ENCODE data around the gene FAM110D.

The FAM110D gene

DNA sequence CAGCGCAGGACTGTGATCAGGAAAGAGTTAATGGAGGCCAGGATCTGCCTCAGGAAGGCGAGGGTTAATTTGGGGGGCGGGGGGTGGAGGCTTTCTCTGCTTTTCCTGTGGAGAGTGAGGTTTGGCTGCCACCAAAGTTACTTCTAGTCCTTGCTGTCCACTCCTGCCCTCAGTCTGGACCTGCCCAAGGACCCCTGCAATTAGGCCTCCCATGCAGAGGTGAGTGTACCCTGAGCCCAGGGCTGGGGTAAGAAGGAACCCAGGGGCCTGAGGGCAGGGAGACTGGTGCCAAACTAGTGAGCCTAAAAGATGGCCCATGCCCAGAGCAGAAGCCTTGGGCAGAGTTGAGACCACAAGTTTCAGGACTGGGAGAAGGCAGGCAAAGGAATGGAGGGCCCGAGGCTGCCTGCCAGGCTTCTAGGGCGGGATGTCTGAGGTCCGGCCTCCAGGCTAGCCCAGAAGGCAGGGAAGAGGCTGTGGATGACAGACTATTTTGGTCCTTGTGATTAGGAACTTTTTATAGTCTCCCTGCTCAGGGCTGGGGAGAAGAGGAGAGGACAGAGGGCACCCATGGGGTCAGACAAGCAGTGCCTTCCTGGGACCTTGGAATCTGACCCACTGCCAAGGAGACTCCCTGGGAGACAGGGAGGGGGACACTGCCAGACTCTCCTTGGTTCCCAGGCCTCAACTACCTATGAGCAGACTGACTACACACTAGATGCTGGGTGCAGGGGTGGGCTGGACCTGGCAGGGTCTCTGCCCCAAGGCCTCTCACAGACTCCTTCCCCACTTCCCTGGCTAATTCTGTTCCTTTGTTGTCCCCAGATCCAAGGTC is at the start of gene FAM110D:
Gene FAM110D, plus strand, starts transcription at position 172 of the 835 bp plus-strand sequence. CDS start 2,213 bp downstream, outside the sequence.
- Mint-ChIP-seq H3K36me3 (no peaks in the 10 kb centered on the region), H3K9me3 (ENCODE audit: low read depth) (no peaks in the 10 kb centered on the region), H3K27ac (no peak within 1 kb of the TSS), H3K27me3 (peaks cover 10% of the 10 kb centered on the region), H3K4me1 (ENCODE audit: low read depth) (peaks cover 11% of the 10 kb centered on the region), H3K4me3 (no peak within 1 kb of the TSS)

DNA sequence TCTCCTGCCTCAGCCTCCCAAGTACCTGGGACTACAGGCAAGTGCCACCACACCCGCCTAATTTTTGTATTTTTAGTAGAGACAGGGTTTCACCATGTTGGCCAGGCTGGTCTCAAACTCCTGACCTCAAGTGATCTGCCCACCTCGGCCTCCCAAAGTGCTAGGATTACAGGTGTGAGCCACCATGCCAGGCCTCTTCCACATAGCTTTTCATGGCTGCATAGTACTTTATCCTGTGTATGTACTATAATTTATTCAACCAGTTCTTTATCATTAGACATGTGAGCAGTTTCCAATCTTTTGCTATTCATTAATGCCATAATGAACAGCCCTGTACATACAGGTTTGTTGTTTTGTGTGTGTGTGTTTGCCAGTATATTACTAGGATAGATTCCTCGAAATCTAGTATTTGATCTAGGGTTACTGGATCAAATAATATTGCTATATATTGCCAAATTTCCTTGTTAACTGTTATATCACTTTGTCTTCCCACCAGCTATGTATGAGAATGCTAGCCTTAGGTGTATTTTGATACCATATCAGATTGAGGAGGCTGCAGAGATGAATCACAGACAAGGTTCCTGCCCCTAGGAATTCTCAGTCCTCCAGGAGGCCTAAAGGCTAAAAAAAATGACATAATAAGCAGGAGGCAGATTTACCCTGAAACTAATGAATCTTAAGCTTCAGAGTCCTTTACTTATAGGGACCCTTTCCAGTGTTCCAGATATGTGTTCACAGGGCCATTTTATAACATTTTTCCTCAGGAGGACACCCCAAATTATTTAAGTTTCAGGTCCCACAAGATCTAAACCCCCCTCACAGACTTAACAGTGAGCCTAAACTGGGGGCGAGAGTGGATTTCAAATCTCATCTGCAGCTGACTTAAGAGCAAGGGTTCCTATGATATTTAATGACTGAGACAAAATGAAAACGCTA is 49.4 kb upstream of the FAM110D start:
- Mint-ChIP-seq H3K9me3 (ENCODE audit: low read depth) (no peaks in the 10 kb centered on the region), H3K36me3 (no peaks in the 10 kb centered on the region), H3K4me1 (ENCODE audit: low read depth) (peaks cover 28% of the 10 kb centered on the region), H3K27ac (no peak overlapping the region), H3K4me3 (peak overlapping the region; percentile 90), H3K27me3 (no peaks in the 10 kb centered on the region)

DNA sequence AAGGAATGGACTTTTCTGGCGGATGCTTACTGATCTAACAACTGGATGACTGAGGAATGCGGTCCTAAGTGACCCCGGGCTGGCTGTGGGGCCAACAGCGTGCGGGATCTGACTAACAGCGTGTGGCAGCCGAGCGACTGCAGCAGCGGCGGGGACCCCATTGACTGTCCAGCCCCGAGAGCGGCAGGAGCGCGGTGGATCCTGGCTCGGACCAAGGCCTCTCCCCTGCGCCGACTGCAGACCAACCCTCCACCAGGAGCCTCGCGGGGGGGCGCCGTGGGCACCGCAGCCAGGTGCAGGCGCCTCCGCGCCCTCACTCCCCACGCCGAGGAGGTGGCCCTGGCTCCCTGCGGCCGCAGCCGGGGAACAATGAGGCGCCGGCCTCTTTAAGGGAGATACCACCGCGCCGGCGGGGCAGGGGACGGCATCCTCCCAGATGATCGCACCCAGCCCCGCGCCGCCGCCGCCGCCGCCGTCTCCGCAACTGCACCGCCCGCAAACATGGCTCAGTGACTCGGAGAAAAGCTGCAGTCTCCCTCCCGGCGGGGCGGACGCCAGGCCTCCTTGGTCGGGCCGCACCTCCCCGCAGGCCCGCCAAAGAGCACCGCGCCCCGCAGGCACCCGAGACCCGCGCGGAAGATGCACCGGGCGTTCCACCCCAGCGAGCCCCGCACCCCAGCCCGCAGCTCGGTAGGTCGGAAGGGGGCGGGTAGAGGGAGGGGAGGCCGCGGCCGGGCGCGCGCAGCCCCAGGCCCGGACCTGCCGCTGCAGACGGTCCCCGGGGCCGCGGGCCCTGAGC is 47.9 kb upstream of the FAM110D start:
- Mint-ChIP-seq H3K9me3 (ENCODE audit: low read depth) (no peaks in the 10 kb centered on the region), H3K36me3 (no peaks in the 10 kb centered on the region), H3K4me3 (peak overlapping the region; percentile 90)

DNA sequence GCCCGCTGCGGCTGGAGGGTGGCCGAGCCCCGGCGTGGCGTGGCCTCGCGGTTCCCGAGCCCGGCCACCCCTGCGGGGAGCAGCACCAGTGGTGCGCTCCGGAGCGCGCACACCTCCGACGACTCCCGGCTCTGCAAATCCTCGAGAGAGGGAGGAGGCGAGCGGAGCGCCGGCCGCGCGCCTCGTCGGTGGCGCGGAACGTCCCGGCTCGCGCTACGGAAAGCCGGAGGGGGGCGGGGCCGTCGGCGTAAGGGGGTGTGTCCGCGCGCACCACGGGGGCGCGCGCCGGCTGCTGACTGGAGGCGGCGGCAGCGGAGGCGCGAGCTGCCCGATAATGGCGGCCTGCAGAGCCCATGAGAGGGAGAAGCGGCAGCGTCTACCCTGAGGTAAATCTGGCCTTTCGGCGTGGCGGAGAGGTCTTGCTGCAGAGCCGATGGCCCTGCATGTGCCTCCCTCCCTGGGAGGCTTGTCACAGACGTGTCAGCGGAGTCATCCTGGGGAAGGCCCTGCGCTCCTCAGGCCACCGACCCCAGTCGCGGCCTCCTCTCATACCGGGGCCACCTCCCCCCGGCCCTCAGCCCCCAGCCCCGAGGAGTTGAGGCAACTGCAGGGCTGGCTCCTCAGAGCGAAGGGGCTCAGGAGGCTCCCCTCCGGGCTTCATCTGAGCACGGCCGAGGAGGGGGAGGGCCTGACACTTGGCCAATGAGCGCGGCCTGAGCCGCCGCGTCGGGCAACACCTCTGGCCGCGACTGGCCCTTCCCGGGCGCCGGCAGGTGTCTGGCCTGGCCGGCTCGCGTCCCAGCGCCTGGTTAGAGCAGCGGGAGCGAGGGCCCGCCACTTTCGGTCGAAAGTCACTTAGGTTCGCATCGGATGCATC is 47.1 kb upstream of the FAM110D start, which contains the start of gene PDIK1L:
Gene PDIK1L, plus strand, starts transcription at position 295 of the 877 bp plus-strand sequence. CDS start 2,485 bp downstream, outside the sequence.
- Mint-ChIP-seq H3K9me3 (ENCODE audit: low read depth) (no peaks in the 10 kb centered on the region), H3K27ac (peak within 1 kb of the TSS; percentile 90), H3K4me1 (ENCODE audit: low read depth) (peaks cover 28% of the 10 kb centered on the region), H3K4me3 (peak within 1 kb of the TSS; percentile 94), H3K27me3 (no peaks in the 10 kb centered on the region), H3K36me3 (no peaks in the 10 kb centered on the region)

More for the DNA sequence above, 47.9 kb upstream of the FAM110D start:
- Mint-ChIP-seq H3K4me1 (ENCODE audit: low read depth) (peaks cover 28% of the 10 kb centered on the region), H3K27ac (peak overlapping the region; percentile 74), H3K27me3 (no peaks in the 10 kb centered on the region)

DNA sequence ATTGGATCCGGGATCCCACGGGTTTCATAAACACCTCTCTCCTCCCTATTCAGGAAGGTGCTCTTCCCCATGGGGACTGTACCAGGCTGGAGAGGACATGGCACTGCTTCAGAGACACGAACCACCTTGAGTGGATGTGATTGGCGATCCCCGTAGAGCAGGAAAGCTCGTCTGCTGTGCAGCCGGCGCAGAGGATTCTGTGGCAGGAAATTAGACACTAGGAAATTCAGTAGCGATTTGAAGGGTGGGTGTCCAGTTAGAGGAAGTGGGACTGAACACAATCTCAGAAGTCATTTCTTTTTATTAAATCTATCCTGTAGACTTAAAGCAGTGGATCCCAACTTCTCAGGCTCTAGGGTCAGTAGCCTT is 46.5 kb upstream of the FAM110D start:
- H3K4me3 Mint-ChIP-seq, result peak overlapping the region; percentile 94
- H3K27me3 Mint-ChIP-seq, result no peaks in the 10 kb centered on the region
- no peaks in the 10 kb centered on the region for H3K36me3 Mint-ChIP-seq
- H3K4me1 Mint-ChIP-seq (ENCODE audit: low read depth), result peaks cover 30% of the 10 kb centered on the region
- peak overlapping the region; percentile 85 for H3K27ac Mint-ChIP-seq
- no peaks in the 10 kb centered on the region for H3K9me3 Mint-ChIP-seq (ENCODE audit: low read depth)

DNA sequence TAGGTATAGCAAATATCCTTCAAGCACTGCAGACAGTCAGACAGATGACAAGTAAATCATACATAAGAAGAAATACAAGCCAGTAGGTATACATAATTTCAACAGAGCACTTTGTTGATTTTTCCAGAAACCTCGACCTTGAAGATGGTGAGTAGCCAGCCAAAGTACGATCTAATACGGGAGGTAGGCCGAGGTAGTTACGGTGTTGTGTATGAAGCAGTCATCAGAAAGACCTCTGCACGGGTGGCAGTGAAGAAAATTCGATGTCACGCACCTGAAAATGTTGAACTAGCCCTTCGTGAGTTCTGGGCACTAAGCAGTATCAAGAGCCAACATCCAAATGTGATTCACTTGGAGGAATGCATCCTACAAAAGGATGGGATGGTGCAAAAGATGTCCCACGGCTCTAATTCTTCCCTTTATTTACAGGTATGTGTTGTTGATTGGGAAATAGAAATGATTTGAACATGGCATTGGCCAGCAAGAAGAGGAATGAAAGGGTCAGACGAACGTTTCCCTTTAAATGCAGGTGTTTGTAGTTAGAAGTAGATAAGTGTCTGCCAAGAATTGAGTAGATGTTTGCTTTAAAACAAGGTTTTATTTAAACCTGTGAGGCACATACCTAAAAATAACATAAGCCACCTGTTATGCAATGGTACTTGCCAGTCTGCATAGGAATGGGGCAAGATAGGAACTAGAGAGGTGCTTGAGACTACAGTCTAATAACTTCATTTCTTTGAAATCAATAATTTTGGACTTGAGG is 44.5 kb upstream of the FAM110D start:
- no peaks in the 10 kb centered on the region for H3K9me3 Mint-ChIP-seq (ENCODE audit: low read depth)
- no peaks in the 10 kb centered on the region for H3K36me3 Mint-ChIP-seq
- no peaks in the 10 kb centered on the region for H3K27me3 Mint-ChIP-seq
- H3K4me1 Mint-ChIP-seq (ENCODE audit: low read depth), result peaks cover 41% of the 10 kb centered on the region
- no peak overlapping the region for H3K27ac Mint-ChIP-seq
- H3K4me3 Mint-ChIP-seq, result peak overlapping the region; percentile 4

DNA sequence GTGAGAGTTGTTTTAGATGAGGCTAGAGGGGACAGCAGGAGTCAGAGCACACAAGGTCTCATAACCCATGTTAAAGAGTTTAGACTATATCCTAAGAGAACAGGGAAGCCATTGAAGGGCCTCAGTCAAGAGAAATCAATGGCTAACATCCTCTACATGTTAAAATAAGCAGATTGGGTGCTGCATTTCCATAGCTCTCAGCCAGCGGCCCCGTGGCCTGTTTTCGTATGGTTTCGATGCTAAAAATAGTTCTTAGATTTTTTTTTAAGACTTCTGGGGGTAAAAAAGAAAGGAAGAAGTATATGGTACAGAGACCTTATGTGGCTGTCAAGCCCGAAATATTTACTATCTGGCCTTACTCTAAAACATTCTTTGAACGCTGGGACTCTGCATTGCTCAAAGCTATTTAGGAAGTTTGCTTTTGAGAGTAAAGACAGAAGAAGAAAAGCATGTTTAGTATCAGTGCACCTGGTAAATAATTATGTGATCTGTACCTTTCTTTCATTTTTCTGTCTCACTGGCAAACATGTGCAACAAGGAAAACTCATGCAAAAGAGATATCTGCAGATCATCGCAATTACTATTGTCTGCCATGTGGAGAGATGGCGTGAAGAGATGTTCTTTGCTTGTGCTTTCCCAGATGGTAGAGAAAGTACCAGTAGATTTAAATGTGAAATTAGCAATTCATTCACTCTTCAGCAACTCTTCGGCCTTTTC is 38.8 kb upstream of the FAM110D start:
- Mint-ChIP-seq H3K4me3 (peak overlapping the region; percentile 17), H3K4me1 (ENCODE audit: low read depth) (peaks cover 46% of the 10 kb centered on the region), H3K27me3 (no peaks in the 10 kb centered on the region), H3K9me3 (ENCODE audit: low read depth) (no peaks in the 10 kb centered on the region), H3K27ac (peak overlapping the region; percentile 87), H3K36me3 (no peaks in the 10 kb centered on the region)

DNA sequence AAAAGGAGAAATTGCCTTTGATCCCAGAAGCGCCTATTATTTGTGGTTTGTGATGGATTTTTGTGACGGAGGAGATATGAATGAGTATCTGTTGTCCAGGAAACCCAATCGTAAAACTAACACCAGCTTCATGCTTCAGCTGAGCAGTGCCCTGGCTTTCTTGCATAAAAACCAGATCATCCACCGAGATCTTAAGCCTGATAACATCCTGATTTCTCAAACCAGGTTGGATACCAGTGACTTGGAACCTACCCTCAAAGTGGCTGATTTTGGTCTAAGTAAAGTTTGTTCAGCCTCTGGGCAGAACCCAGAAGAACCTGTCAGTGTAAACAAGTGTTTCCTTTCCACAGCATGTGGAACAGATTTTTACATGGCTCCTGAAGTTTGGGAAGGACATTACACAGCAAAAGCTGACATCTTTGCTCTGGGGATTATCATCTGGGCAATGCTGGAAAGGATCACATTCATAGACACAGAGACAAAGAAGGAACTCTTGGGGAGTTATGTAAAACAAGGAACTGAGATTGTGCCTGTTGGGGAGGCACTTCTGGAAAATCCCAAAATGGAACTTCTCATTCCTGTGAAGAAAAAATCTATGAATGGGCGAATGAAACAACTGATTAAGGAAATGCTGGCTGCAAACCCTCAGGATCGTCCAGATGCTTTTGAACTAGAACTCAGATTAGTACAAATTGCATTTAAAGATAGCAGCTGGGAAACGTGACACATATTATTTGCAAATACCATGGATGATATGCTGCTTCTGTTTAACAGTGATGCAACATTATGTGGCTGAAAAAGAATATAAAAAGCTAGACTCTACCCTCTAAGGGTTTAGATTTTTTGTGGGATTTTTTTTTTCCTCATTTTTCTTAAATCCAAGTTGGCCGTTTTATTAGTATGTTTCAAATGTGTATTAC is 36.8 kb upstream of the FAM110D start:
- H3K27me3 Mint-ChIP-seq, result no peaks in the 10 kb centered on the region
- H3K36me3 Mint-ChIP-seq, result no peaks in the 10 kb centered on the region
- H3K4me3 Mint-ChIP-seq, result no peak overlapping the region
- H3K9me3 Mint-ChIP-seq (ENCODE audit: low read depth), result no peaks in the 10 kb centered on the region
- H3K27ac Mint-ChIP-seq, result peak overlapping the region; percentile 70
- H3K4me1 Mint-ChIP-seq (ENCODE audit: low read depth), result peaks cover 64% of the 10 kb centered on the region

DNA sequence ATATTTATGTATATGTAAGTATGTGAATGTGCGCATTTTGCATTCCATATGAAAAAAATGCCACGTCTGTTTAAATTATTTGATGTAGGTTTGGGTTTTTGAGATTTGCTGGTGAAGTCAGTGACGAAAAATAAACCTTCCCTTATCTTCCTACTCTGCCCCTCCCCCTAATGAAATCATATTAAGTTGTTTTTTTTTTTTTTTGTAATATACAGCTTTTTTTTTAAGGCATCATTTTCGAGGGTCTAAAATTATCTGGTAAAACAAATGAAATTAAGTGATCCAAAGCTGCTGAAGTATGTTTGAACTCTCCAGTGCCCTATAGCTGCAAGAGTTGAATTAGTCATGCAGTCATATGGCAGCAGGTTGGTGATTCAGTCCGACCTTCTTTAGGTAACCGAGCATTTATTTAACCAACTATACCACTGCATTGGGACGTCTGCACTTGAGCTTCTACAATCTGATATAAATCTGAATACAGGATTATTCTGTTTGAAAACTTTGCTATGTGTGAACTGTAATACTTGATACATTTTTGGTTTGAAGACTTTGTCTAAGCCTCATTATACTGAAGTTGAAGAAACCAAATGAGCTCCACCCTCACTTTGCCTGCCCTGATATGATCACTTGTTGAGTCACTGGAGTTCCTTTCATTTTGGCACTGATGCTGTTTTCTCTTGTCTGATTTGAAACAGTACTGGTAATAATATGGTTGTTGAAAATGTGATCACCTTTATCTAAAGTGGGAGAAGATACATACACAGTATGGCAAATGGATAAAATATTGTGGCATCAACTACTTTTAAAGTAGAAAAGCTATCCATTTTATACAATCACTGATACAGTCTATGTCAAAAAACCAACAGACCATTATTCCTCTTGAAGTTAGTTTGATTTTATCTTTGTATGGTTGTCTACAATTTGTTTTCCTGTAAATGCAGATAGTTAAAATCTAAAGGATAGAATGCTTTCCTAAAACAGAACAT is 35.6 kb upstream of the FAM110D start:
- Mint-ChIP-seq H3K36me3 (no peaks in the 10 kb centered on the region), H3K4me3 (no peak overlapping the region), H3K27me3 (no peaks in the 10 kb centered on the region), H3K27ac (peak overlapping the region; percentile 48), H3K9me3 (ENCODE audit: low read depth) (no peaks in the 10 kb centered on the region), H3K4me1 (ENCODE audit: low read depth) (peaks cover 70% of the 10 kb centered on the region)

DNA sequence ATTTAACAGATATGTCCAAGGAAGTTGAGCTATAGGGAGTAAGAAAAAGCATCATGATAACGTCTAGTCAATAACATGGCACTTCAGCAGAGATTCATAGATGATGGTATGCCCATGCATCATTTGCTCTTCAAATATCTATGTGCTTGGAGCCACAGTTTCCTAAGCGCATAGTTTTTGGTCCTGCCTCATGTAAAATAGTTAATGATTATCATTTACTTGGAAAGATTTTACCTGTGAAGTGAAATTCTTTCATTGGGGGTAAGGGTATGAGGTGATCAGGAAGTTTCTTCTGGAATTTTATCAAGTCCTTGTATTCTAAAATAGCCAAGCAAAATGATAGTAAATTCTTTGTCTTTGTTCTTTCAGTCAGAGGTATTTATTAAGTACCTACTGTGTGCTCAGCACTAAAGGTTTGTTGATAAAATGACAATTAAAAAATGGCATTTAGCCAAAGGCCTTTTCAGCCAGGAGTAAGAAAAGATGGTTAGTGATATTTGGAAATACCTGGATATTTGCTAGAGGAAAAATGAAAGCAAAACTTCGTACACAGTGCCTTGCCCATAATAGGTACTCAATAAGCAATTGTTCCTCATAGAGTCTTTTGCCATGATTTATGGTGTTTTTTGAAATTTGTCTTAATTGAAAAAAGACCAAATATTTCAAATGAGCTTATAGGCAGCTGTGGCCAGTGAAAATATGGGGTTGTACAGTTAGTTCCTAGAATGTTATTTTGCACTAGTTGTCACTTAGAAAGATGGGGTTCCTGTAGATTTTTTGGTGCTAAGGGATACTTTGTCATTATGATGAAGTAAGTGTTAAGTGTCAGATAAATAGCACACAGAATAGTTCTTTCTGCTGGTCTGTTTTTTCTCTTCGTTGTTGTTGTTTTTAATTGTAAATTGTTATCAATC is 34.2 kb upstream of the FAM110D start:
- H3K36me3 Mint-ChIP-seq, result no peaks in the 10 kb centered on the region
- peak overlapping the region; percentile 16 for H3K27ac Mint-ChIP-seq
- no peak overlapping the region for H3K4me3 Mint-ChIP-seq
- no peaks in the 10 kb centered on the region for H3K27me3 Mint-ChIP-seq
- no peaks in the 10 kb centered on the region for H3K9me3 Mint-ChIP-seq (ENCODE audit: low read depth)
- H3K4me1 Mint-ChIP-seq (ENCODE audit: low read depth), result peaks cover 63% of the 10 kb centered on the region

Data from activated naive CD8-positive, alpha-beta T cell (primary cell).